Ovary (tissue), 9 donors: ENCODE data around the gene DMXL1. TPM values are rescaled to one million over a fixed set of nuclear protein-coding genes. Genes with fewer than 3 reads are reported as not detected.

ENCODE experiments used
- DNase-seq, 5 donors: peaks; one replicate each; pipeline ENCODE4 v3.0.0-alpha.2; 2019 to 2020
- H3K27ac ChIP-seq, 2 donors: fragments of 200-600 bp; one replicate each; pipeline versions ENCODE4 v1.5.1 to v1.8.0; 2019 to 2022
- H3K27me3 ChIP-seq: fragments of 200-600 bp; one replicate; pipeline ENCODE4 v1.8.0; 2022
- H3K36me3 ChIP-seq: fragments of 200-600 bp; sonication (generic); one replicate; pipeline ENCODE4 v1.5.1; 2019
- H3K4me1 ChIP-seq: one replicate; pipeline ENCODE4 v1.8.1; 2013; ENCODE audit warnings: mild to moderate bottlenecking, moderate library complexity; ENCODE audit not compliant: insufficient read depth
- H3K4me3 ChIP-seq: fragments of 200-600 bp; sonication (generic); one replicate; pipeline ENCODE4 v1.5.1; 2017
- H3K9me3 ChIP-seq, 2 donors: fragments of 200-600 bp in 1 of 2; sonication (generic) in 1 of 2; one replicate each; pipeline versions ENCODE4 v1.5.1 to v1.8.1; 2013 to 2019; ENCODE audit warnings: mild to moderate bottlenecking in 1 of 2, moderate library complexity in 1 of 2
- EP300 ChIP-seq: sonication (generic); formaldehyde crosslinking; IDR thresholded peaks from one replicate; pipeline ENCODE4 v1.6.1; 2017; ENCODE audit warnings: antibody characterized with exemption
- POLR2A ChIP-seq: fragments of 450-650 bp; IDR thresholded peaks from one replicate; pipeline ENCODE4 v1.6.1; 2017; ENCODE audit warnings: antibody characterized with exemption, mild to moderate bottlenecking, moderate library complexity
- WGBS, 3 donors: extraction: QIAGEN DNeasy Blood & Tissue Kit in 1 of 3; methylation state at CpG; one replicate each; pipeline versions ENCODE4 v1.1.5 to v1.1.7; 2013 to 2017; 5-methylcytosine and 5-hydroxymethylcytosine counted together
- intact Hi-C, 4 donors: fragments of 100-400 bp; cut with DNase I; formaldehyde crosslinking; loops; one replicate each; pipeline versions ENCODE4 v1.11.0 to v1.15.1; 2022 to 2023
- polyA plus RNA-seq, 2 donors: library from polyadenylated mRNA; stranded (reverse); fragments of 200-250 nt in 1 of 2; fragments of 350-450 nt in 1 of 2; fragmentation: Illumina TruSeq in 1 of 2; extraction: RNeasy Lipid Tissue Mini Kit (QIAGEN cat#74804) in 1 of 2; gene quantifications; one replicate each; pipeline ENCODE4 v1.2.3, GENCODE V29; 2013 to 2014
- total RNA-seq, 7 donors: library from RNA; depleted of rRNA in 2 of 7; stranded (reverse); fragments of >200 nt in 2 of 7; fragmentation: NEBNext Ultra II Directional in 3 of 7; extraction: Animal tissue kit (Norgen Biotek cat#: 25700) in 3 of 7; gene quantifications; one replicate each; pipeline versions ENCODE4 v1.1.0 to v1.2.4, GENCODE V29; 2016 to 2023
- TF ChIP-seq, protein P1 (sequence below), 3 donors: fragments of 450-650 bp in 2 of 3; fragments of 200-600 bp in 1 of 3; IDR thresholded peaks; one replicate each; pipeline versions ENCODE4 v1.5.1 to v1.8.0; 2016 to 2022; ENCODE audit warnings: antibody characterized with exemption in 3 of 3, mild to moderate bottlenecking in 1 of 3
- donor health status: DM: no; HTN: no; CAD: no; lungs with moderate emphysema.
- donor health status: DM: no; HTN: no; CAD: no.
- donor health status: Bipolar disorder and iron deficiency.
- donor health status: DM: yes; HTN: yes; CAD: no.
- donor health status: DM: no; HTN: no; CAD: no.
- donor health status: DM: yes; HTN: yes; CAD: no.

Gene DMXL1
- total and polyA plus RNA-seq, 9 donors = 11.9 to 50.1 (median 39.1) TPM

DNA sequence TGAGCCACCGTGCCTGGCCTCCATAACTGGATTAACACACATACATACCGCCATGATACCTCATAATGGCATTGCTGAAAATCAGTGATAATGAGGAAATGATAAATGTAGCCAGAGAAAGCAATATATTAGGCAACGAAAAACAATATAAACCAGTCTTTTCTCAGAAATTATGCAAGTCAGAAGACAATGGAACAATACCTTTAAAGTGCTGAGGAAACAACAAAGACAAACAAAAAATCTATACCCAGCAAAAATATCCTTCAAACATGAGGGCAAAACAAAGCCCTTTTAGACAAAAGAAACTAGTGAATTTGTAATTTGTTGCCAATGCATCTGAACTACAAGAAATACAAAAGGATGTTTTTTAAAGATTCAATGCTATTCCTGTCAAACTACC is 186.7 kb downstream of the DMXL1 start:
- Histone ChIP-seq H3K36me3 (no peaks in the 10 kb centered on the region), H3K27ac (no peak overlapping the region), H3K27me3 (no peaks in the 10 kb centered on the region), H3K4me3 (no peak overlapping the region), H3K4me1 (no peaks in the 10 kb centered on the region), H3K9me3 (no peaks in the 10 kb centered on the region)
- DNase-seq = no peak
- TF ChIP-seq, protein P1, sequence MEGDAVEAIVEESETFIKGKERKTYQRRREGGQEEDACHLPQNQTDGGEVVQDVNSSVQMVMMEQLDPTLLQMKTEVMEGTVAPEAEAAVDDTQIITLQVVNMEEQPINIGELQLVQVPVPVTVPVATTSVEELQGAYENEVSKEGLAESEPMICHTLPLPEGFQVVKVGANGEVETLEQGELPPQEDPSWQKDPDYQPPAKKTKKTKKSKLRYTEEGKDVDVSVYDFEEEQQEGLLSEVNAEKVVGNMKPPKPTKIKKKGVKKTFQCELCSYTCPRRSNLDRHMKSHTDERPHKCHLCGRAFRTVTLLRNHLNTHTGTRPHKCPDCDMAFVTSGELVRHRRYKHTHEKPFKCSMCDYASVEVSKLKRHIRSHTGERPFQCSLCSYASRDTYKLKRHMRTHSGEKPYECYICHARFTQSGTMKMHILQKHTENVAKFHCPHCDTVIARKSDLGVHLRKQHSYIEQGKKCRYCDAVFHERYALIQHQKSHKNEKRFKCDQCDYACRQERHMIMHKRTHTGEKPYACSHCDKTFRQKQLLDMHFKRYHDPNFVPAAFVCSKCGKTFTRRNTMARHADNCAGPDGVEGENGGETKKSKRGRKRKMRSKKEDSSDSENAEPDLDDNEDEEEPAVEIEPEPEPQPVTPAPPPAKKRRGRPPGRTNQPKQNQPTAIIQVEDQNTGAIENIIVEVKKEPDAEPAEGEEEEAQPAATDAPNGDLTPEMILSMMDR (IDR thresholded peaks at IDR 0.05) = no peak
- TF ChIP-seq POLR2A (no peak), EP300 (no peak)
- intact Hi-C loops = no loop called here
- WGBS, 3 donors = 90 to 93% (median 91%) methylated on average over 3 of the region's 3 CpGs

DNA sequence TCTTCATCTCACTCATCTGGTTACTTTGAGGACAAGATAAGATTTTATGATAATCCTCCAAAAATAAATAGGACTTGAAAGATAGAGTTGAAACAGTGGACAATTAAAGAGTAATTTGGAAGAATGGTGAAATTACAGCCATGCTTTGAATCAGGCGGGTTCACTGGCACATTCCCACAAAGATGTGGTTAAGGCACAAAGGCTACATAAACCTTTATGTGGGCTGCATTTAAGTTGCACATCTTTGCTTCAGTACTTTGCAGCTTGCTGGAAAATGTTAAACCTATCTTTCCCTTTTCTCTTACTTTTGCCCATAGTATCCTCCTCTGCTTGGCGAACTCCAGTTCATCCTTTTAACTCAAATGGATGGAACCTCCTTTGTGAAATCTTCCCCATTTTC is 192.8 kb downstream of the DMXL1 start:
- H3K36me3 ChIP-seq = no peaks in the 10 kb centered on the region
- 67 to 72% (median 68%) methylated on average over 2 of the region's 2 CpGs for WGBS, 3 donors
- H3K4me1 ChIP-seq = peaks cover 1% of the 10 kb centered on the region
- no peaks in the 10 kb centered on the region for H3K27me3 ChIP-seq
- no peak overlapping the region for H3K27ac ChIP-seq
- no peak for DNase-seq
- no peaks in the 10 kb centered on the region for H3K9me3 ChIP-seq
- intact Hi-C loops = loop anchor here in 1 of 4 donors (10.0 kb wide), 1 partner anchor 151 kb away; no protein-coding TSS in a partner anchor
- no peak for TF ChIP-seq EP300
- TF ChIP-seq, protein P1 (IDR thresholded peaks at IDR 0.05) = no peak
- TF ChIP-seq POLR2A = no peak
- H3K4me3 ChIP-seq = no peak overlapping the region

DNA sequence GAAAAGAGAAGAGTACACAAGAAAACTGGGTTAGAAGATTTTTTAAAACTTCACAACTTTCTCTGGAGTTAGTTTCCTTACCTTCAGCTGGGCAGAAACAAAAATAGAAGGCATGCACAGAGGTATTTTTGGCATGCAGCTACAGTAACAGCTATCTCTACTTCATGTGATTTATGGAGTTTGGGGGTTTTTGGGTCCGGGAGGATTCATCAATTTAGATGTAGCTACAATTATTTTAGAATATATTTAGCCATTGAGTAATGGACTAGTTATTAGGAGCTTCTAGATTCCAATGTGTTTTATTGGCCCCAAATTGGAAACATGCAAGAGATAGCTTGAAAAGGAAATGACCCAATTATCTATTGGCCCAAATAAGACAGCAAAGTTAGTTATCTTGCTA is 193.3 kb downstream of the DMXL1 start:
- intact Hi-C loops = loop anchor here in 1 of 4 donors (10.0 kb wide), 1 partner anchor 151 kb away; no protein-coding TSS in a partner anchor
- TF ChIP-seq, protein P1 (IDR thresholded peaks at IDR 0.05) = no peak
- TF ChIP-seq POLR2A = no peak
- no peak for TF ChIP-seq EP300
- no peak for DNase-seq
- no peaks in the 10 kb centered on the region for H3K27me3 ChIP-seq
- no peak overlapping the region for H3K4me3 ChIP-seq
- no peaks in the 10 kb centered on the region for H3K9me3 ChIP-seq
- peaks cover 1% of the 10 kb centered on the region for H3K4me1 ChIP-seq
- H3K36me3 ChIP-seq = no peaks in the 10 kb centered on the region
- WGBS, 3 donors = 0% methylated on average over 1 of the region's 1 CpG
- no peak overlapping the region for H3K27ac ChIP-seq

DNA sequence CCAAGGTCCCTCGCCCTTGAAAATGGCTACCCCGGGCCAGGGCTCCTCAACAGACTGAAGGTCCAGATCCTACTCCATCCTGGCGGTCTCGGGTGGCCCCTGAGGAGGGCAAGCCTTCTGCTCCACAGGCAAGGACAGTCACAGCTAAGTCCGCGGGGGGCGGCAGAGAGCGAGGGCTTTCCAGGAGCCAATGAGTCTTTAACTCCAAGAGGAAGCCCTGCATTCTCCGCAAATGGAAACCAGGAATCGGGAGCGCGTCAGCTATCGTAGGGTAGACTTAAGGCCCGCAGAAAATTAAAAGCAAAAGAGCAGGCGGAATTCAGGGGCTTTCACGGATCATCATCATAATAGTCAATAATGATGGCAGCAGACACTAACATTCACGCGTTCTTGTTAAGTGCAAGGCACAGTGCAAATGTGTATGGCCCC is 197.1 kb downstream of the DMXL1 start:
- 2 to 9% (median 5%) methylated on average over 18 of the region's 18 CpGs for WGBS, 3 donors

More for the DNA sequence above, 197.1 kb downstream of the DMXL1 start:
- Histone ChIP-seq H3K27me3 (no peaks in the 10 kb centered on the region), H3K4me3 (peak overlapping the region; percentile 88), H3K36me3 (no peaks in the 10 kb centered on the region), H3K27ac (peak overlapping the region in 1 of 2 donors; percentile 85), H3K9me3 (no peaks in the 10 kb centered on the region), H3K4me1 (peaks cover 1% of the 10 kb centered on the region)
- DNase-seq = peak; percentile 80 to 89 (median 85)
- TF ChIP-seq POLR2A (no peak), EP300 (no peak)
- TF ChIP-seq, protein P1 (IDR thresholded peaks at IDR 0.05) = no peak
- intact Hi-C loops = loop anchor here in 1 of 4 donors (10.0 kb wide), 1 partner anchor 147 kb away; no protein-coding TSS in a partner anchor
